ENCODE measurements around the gene SLC9A8.

DNA sequence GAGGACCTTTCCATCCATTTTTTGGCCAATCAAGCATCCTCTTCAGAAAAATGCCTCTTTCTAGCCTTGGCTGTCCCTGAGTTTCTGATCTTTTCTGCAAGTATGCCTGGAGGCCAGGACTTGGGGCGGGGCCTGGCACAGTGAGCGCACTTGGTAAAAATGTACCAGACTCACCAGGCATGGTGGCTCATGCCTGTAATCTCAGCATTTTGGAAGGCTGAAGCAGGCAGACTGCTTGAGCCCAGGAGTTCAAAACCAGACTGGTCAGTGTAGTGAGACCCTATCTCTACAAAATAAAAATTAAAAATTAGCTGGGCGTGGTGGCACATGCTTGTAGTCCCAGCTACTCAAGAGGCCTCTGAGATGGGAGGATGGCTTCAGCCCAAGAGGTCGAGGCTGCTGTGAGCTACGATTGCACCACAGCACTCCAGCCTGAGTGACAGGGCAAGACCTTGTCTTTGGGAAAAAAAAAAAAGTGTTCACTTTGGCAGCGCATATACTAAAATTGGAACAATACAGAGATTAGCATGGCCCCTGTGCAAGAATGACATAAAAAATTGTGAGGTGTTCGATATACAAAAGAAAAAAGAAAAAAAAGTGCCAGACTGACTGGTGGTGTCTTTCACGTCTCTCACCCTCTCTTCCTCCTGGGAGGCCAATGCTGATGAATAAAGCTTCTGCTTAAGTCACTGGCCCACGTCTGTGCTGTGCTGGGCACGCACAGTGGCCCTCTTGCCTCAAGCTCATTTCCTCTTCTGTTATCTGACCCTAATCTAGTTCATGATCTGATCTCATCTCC lies 18.1 kb upstream of the SLC9A8 start:
- TF ChIP-seq, protein P1, sequence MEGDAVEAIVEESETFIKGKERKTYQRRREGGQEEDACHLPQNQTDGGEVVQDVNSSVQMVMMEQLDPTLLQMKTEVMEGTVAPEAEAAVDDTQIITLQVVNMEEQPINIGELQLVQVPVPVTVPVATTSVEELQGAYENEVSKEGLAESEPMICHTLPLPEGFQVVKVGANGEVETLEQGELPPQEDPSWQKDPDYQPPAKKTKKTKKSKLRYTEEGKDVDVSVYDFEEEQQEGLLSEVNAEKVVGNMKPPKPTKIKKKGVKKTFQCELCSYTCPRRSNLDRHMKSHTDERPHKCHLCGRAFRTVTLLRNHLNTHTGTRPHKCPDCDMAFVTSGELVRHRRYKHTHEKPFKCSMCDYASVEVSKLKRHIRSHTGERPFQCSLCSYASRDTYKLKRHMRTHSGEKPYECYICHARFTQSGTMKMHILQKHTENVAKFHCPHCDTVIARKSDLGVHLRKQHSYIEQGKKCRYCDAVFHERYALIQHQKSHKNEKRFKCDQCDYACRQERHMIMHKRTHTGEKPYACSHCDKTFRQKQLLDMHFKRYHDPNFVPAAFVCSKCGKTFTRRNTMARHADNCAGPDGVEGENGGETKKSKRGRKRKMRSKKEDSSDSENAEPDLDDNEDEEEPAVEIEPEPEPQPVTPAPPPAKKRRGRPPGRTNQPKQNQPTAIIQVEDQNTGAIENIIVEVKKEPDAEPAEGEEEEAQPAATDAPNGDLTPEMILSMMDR (IDR thresholded peaks at IDR 0.05; ENCODE audit: insufficient read depth, low read depth, low read length), result no peak
- no peak for TF ChIP-seq EZH2 (IDR thresholded peaks at IDR 0.05; ENCODE audit: insufficient read depth, low read length)

Measured in astrocyte (in vitro differentiated cells and primary cell).